Measurements from ENCODE around the gene CIP2A.

DNA sequence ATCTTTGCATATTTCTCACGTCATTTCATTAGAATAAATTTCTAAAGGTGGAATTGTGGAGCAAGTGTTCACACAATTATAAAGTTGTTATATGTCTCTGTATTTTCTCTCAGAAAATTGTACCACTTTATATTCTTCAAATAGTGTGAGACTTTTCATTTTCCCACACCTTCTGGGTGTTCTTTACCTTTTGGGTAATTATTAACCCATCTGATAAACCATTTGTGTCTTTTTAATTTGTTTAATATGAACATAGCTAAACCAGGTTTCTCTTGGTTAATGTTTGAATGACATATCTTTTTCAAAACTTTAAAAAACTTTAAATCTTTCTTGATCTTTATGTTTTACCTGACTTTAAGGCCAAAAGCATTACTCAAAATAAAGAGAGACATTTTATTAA lies 40.7 kb upstream of the CIP2A start:
- TF ChIP-seq, protein P1, sequence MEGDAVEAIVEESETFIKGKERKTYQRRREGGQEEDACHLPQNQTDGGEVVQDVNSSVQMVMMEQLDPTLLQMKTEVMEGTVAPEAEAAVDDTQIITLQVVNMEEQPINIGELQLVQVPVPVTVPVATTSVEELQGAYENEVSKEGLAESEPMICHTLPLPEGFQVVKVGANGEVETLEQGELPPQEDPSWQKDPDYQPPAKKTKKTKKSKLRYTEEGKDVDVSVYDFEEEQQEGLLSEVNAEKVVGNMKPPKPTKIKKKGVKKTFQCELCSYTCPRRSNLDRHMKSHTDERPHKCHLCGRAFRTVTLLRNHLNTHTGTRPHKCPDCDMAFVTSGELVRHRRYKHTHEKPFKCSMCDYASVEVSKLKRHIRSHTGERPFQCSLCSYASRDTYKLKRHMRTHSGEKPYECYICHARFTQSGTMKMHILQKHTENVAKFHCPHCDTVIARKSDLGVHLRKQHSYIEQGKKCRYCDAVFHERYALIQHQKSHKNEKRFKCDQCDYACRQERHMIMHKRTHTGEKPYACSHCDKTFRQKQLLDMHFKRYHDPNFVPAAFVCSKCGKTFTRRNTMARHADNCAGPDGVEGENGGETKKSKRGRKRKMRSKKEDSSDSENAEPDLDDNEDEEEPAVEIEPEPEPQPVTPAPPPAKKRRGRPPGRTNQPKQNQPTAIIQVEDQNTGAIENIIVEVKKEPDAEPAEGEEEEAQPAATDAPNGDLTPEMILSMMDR (IDR thresholded peaks at IDR 0.05; ENCODE audit: low read depth, low read length, poor library complexity, severe bottlenecking), result no peak
- no peak for TF ChIP-seq EZH2phosphoT487 (IDR thresholded peaks at IDR 0.05; ENCODE audit: borderline replicate concordance, low read length)
